Cerebellar nuclear complex (tissue), 1 donor: Measurements from ENCODE around the gene EFHD2.
"Not testable (repeated sequence)": the region's sequence is repeated elsewhere in the genome, so short reads cannot be mapped to it uniquely, and the experiment has no call there.

ENCODE experiments used
- DNase-seq, 2 experiments: peaks; one replicate each; lab custom pipeline; 2025; lab: John Stamatoyannopoulos, UW

The EFHD2 gene, protein sequence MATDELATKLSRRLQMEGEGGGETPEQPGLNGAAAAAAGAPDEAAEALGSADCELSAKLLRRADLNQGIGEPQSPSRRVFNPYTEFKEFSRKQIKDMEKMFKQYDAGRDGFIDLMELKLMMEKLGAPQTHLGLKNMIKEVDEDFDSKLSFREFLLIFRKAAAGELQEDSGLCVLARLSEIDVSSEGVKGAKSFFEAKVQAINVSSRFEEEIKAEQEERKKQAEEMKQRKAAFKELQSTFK

DNA sequence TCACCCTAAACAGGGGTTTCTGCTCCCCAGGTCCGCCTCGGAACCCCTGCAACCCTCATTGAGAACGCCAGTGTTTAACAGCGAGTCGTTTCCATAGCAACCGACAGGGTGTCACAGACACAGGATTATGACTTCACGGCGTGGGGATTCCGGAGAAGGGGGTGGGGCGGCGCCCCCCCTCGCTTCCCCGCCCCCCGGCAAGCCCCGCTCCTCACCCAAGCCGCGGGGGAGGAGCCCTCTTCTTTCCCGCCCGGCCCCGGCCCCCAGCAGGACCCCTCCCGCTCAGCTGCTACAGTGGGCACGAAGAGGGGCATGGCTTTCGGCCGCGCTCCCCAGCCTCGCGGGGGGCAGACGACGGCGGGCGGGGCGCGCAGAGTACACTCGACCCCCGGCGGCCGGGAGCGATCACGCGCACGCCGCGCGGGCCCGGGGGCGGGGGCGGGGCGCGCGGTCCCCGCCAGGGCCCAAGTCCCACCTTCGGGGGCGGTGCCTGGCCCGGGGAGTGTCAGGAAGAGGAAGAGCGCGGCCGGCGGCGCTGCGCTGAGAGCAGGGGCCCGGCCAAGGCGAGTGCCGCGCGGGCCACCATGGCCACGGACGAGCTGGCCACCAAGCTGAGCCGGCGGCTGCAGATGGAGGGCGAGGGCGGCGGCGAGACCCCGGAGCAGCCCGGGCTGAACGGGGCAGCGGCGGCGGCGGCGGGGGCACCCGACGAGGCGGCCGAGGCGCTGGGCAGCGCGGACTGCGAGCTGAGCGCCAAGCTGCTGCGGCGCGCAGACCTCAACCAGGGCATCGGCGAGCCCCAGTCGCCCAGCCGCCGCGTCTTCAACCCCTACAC, at the start of gene EFHD2:
EFHD2 (plus strand) TSS at position 501 of the 835 bp plus-strand sequence; CDS start at position 585, 84 bp downstream.
- DNase-seq = no peak

DNA sequence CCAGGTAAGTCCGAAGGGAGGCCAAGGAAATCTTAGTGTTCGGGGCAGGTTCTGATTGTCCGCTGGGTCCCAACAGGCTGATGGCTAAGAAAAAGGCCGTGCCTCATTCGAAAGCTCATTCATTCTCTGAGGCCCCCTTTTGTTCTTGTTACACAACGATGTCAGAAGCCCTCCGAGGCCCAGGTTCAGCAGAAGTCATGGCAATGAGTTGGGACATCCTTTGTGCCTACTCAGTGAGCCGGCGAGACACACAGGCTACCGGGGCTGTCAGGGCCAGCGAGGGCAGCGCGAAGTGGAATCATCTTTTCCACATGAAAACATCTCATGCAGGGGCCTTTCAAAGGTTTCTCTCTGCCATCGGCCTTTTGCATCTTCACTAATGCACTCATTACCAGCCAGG, 49.0 kb upstream of the EFHD2 start:
- DNase-seq = no peak

DNA sequence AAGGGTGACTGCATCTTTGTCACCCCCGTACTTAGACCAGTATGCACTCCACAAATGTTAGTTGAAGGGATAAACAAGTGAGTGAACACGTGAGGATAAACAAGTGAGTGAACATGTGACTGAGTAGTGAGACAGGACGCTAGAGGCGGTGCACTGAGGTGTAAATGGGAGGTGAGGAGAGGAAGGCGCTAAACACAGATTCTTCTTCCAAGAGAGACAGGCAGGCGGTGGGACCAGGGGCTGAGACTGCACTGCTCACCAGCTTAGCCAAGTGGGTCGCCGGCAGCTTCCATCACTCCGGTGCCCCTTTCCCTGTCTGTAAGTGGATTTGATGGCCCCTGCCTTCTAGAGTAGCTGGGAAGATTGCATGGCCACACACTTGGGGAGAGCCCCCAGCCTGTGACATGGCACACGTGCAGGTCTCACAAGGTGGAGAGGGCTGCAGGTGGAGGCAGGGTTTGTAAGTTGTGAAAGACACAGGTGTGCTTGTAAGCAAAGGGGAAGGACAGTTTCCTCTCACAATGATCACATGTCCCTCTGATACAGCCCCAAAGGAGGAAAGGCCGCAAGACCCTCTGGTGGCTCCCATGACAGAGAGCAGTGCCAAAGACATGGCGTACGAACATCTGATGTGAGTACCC, 47.5 kb upstream of the EFHD2 start:
- no peak for DNase-seq

DNA sequence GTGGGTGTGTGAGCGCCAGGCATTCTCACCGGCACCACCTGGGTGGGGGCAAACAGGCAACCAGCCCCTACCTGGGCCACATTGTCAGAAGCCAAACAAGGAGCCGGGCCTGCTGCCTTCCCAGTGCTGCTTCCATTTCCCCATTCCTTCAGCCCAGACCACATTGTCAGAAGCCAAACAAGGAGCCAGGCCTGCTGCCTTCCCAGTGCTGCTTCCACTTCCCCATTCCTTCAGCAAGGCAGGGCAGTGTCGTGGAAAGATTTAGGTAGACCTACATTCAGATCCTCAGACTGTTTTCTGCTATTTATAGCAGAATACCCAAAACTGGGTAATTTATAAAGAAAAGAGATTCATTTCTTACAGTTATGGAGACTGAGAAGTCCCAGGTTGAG, 47.0 kb upstream of the EFHD2 start:
- no peak for DNase-seq

DNA sequence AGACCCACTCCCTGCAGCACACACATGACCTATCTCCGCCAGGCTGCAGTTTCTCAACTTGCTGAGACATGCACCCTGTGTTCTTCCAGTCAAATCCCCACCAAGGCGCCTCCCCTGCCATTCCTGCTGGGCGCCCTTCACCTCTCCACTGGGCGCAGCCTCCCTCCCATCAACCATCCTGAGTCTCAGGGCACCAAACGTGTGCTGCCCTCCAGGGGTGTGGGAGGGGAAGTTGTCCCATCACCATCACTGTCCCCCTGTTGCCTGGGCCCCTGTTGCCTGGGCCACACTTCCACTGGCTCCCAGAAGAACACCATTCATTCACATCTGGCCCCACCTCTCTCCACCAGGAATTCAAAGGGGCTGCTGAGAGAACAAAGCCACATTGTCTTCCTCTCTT, 44.9 kb upstream of the EFHD2 start:
- DNase-seq = no peak

DNA sequence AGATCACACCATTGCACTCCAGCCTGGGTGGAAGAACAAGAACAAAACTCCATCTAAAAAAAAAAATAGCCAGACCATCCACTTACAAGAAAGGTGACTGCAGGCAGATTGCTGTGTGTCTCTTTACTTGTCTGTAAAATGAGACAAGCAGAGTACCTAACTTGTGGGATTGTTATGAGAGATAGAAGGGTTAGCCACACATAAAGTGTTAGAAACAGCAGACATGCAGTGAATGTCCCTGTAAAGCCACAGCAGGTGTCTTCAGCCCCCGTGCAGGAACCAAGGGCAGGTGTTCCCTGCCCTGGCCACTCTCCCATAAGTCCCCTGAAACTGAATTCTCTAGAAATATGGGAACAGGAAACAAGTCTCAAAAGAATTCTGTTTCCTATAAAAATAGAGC, 40.8 kb upstream of the EFHD2 start:
- DNase-seq = no peak

DNA sequence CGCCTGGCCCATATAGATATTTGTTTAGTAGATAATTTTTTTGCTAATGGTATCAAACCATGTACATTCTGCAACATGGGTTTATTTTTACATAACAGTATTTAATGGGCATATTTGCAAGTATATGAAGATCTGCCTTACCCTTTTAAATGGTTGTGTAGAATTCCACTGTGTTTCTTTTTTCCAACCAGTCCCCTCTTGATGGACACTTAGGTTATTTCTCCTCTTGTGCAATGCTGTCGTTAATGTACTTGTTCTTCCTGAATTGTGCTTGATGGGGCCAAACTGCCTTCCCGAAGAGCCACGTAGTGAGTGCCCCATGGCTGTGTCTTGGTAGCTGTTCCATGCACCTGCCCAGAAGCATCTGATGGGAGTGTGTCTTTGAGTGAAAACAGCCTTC, 39.4 kb upstream of the EFHD2 start:
- no peak for DNase-seq

DNA sequence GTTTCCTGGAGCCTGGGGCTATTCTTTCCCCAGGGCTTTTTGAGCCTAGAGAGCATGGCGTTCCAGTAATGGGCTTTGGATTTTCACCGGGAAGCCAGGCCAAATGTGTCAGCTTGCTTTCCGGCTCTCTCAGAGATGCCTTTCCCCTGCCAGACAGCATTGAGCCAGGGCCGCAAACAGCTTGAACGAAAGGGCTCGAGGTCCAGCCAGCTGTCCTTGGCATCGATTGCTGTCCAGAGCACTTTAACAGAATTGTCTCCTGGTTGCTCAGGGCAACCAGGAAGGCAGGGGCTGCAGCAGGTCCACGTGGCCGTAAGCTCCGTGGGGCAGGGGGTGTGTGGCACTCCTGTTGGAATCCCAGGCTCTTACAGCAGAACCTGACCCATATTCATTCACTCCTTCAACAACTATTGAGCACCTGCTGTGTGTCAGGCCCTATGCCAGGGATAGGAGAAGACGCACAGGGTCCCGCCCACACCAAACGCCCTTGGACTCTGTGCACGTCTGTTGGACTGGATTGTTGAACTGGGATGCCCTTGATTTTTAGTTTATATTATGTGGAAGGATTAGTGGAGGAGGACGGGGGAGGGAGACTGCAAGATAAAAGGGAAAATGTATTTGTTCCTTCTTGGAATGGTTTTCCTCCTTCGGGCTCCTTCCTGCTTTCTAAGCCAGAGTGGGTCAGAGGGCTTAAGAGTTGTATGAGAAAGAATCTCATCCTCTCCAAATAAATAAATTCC, 38.7 kb upstream of the EFHD2 start:
- DNase-seq = peak; percentile 23 to 68

DNA sequence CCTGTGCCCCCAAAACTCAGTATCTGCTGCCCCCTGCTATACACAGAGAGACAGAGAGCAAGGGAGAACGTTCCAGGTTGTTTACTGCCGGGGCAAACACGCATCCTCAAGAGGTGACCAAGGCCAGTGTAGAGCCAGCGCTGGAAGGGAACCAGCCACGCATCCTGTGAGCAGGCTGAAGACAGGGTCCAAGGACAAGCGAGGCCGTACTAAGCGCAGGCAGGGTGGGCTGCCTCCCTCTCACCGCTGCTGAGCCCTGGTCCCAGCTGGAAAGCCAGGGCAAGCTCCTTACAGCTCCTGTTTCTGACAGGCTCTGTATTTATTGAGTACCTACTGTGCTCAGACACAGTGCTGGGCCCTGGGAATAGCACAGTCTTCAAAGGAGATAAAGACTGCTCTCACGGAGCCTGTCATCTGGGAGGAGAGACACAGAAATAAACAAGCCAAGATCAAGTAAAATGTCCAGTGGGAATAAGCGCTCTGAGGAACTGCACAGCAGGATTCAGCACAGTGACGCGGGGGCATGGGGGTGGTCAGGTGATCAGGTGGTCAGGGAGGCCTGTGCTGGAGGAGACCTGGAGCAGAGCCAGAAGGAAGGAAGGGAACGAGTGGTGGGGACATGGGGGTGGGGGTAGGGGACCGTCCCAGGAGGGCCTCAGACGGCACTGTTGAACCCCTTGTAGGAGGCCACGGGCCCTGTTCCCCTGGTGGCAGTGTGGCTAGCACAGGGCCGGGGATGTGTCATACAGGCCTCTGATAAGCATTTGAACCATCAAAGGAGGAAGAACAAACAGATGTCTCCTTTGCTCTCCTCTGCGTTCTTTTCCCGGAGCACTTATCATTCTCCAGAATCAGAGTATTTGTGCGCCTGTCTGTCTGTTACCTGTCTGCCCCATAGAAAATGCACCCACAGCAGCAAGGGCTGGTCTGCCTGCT, 37.8 kb upstream of the EFHD2 start:
- no peak for DNase-seq

DNA sequence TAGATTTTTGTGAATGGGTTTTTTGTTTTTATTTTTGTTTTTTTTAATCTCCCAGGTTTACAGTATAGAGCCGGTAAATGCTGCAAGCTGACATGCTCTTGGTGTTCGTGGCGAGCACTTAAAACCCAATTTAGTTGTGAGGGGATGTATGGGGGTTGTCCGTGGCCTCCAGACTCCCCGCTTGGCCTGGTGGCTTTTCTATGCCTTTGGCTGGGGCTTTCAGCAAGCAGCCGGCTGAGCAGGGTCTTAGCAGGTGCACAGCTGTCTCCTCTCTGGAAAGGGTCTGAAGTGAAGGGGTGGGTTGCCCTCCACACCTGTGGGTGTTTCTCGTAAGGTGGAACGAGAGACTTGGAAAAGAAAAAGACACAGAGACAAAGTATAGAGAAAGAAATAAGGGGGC, 31.0 kb upstream of the EFHD2 start:
- DNase-seq = no peak

DNA sequence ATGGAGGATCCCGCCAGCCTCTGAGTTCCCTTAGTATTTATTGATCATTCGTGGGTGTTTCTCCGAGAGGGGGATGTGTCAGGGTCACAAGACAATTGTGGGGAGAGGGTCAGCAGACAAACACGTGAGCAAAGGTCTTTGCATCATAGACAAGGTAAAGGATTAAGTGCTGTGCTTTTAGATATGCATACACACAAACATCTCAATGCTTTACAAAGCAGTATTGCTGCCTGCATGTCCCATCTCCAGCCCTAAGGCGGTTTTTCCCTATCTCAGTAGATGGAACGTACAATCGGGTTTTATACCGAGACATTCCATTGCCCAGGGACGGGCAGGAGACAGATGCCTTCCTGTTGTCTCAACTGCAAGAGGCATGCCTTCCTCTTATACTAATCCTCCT, 30.5 kb upstream of the EFHD2 start:
- DNase-seq = not testable (repeated sequence)

DNA sequence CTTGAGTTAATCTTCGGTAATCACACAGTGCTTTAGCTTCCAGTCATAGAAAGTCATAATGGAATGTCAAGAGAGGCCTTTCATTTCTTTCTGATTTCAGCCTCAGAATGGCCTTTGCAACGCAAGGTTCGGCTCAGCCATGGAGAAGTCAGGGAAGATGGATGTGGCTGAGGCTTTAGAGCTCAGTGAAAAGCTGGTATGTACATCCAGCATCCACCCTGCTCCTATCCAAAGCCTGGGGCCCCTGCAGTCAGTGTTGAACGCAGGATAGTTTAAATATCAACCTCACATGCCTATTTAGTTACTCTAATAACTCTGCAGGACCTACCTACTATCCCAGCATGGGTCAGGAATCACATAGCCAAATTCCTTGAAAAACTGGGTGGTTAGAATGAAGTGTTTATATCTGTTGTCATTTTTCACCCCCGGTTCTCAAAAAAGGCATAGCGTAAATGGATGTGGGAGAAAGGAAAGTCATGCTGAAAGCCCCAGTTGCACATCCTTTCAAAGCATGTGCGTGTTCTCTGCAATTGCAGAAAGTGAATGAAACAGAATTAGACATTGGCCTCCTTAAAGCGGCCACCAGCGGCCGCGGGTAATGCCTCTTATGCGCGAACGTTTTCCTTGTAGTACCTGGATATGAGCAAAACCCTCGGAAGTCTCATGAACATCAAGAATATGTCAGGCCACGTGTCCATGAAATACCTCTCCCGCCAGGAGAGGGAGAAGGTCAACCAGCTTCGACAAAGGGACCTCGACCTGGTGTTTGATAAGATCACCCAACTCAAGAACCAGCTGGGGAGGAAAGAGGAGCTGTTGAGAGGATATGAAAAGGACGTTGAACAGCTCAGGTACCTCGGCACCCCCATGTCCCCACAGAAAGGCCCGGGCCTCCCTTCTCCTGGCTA, 28.8 kb upstream of the EFHD2 start:
- no peak for DNase-seq

DNA sequence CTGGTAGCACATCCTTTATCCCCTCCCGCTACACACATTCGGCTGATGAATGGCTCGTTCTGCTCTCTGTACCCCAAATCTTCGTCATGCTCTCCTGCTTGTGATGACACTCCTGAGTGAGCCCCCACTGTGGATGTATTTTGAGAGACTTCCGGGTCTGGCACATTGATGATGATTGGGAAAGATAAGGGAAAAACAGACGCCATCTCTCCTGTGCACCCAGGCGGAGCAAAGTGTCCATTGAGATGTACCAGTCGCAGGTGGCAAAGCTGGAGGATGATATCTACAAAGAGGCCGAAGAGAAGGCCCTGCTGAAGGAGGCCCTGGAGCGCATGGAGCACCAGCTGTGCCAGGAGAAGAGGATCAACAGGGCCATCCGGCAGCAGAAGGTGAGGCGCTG, 27.9 kb upstream of the EFHD2 start:
- DNase-seq = no peak

DNA sequence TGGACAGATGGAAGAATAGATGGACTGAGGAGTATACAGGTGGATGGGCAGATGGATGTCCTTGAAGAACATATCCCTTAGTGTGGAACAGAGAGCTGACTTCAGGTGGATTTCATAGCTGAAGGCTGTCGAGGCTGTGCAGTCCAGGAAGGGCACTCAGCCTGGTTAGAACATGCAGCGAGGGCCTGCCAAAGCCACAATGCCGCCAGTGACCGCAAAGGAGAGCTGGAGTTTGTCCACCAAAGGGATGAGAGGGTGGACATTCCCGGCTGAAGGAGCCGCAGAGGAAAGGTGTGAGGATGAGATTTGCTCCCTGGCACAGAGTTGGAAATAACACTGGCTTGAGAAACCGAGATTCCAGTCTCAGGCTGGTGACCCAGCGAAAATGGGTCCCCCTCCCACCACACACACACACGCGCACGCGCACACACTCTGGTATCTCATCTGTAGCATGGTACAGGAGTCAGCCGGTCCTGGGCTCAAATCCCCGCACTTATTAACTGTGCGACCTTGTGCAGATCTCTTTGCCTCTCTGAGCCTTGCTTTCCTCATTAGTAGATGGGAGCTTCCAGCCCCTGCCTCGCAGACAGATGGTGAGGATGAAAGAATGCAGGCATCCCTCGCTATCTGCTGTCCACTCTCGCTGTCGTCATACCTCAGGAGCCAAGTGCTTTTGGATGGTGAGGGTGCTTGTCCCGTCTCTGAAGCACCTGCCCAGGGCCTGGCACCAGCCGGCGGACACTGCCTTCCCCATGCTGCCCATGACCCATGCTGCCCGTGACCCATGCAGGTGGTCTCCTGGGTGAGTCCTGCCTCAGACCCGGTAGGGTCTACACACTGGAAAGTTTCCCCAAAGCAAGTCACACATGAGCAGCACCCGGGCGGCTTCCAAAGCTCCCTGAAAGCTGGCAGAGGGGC, 26.8 kb upstream of the EFHD2 start:
- peak in 1 of 2 experiments; percentile 44 for DNase-seq

DNA sequence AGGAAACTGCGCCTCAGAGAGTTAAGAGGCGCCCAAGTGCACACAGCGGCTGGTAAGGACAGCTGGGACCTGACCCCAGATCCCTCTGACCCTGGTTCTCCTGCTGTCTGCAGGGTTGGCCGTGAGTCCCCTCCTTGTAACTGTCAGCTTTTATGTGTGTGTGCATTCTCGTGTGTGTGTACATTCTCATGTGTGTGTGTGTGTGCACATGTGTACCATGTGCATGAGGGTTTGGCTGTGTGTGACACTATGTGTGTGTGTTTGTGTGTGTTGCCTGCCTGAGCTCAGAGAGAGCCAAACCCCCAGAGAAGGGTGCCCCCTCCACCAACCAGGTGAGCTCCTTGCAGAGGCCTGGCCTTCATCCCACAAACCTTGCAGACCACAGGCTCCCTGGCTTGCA, 25.9 kb upstream of the EFHD2 start:
- DNase-seq = no peak

DNA sequence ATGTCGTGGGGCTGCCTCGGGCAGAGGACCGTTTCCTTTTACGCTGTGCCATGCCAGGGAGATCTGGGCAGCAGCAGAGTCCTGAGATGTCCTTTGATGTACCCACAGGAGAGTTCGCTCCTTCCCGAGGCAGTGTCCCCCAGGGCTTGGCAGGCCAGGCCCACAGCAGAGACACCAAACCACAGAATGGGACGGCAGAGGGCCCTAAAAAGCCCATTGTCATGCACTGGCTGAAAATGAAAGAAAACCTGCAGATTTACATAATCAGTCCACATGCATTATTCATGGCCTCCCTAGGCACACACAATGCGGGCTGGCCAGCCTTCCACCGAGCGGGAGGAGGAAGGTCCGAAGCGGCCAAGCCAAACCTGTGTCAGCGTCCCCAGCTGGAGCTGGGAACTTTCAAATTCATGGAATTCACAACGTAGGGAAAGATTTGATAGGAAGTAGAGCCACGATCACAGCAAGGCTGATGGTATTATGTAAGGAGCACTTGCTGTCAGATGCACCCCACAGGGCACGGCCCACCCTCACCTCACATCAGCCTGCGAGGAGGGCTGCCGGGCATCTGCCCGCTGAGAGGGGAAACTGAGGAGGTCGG, 25.3 kb upstream of the EFHD2 start:
- no peak for DNase-seq

DNA sequence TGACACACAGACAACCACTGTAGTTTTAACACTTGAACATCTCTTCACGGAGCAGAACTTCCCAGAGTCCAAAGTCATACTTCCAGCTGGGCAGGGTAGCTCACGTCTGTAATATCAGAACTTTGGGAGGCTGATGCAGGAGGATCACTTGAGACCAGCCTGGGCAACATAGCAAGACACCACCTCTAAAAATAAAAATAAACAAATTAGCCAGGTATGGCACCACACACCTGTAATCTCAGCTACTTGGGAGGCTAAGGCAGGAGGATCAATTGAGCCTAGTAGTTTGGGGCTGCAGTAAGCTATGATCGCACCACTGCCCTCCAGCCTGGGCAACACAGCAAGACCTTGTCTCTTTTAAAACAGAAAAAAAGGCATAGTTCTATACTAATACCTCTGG, 24.3 kb upstream of the EFHD2 start:
- DNase-seq = no peak

DNA sequence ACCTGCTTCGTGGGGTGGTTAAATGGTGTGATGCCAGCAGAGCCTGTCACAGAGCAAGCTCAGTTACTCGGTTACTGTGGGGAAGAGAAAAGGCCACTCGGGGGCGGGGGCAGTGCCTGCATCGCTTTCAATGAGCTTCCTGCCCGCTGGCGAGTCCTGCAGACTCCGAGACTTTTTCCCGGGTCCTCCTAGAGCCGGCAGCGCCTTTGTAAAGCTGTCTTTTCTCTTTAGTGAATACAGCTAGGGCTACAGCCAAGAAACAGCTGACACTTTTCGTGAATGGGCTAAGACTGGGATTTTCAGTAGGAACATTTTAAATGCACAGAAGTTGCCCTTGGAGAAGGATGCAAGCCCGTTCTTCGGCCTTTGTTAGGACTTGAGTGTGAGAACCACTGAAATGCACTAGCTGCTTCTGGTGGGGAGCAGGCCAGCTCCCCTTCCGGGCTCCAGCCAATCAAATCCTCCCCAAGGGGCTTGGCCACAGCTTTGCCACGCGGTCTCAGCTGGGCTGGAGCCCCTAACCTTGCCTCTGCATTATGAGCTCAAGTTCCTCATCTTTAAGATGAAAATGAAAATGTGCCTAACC, 23.4 kb upstream of the EFHD2 start:
- DNase-seq = no peak
